AG10803 (cell line): ENCODE data around the gene NKRF.
"Not testable (repeated sequence)": the region's sequence is repeated elsewhere in the genome, so short reads cannot be mapped to it uniquely, and the experiment has no call there.

Source experiments
- DNase-seq: peaks from one replicate; pipeline ENCODE4 v3.0.0; 2010; ENCODE audit warnings: low read depth
- H3K4me3 ChIP-seq: 2 replicates; pipeline ENCODE4 v1.5.1; 2011; ENCODE audit warnings: mild to moderate bottlenecking, low read length, control low read depth
- TF ChIP-seq, protein P1 (sequence below): conservative IDR thresholded peaks from 2 replicates; pipeline ENCODE4 v1.5.1; 2011; ENCODE audit warnings: mild to moderate bottlenecking, low read length, control low read depth, inconsistent platforms

NKRF gene

DNA sequence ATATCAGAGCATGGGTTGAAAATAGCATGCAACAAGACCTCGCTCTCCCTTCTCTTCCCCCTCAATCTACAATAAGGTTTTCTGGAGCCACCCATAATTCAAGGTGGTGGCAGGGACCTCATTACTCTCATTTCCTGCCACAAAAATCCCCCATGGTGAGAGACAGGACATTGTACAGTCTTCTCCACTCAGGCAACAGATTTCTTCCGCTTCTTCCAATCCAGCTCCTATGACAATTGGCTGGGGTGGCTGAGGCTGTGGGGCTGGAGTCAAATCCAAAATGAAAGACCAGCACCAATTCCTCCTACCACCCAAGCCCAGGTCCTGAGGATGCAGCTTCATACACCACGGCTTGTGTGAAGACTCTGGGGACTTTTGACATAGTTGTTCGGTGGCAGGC, 40.3 kb upstream of the NKRF start:
- no peak for DNase-seq
- H3K4me3 ChIP-seq = no peak overlapping the region
- TF ChIP-seq, protein P1, sequence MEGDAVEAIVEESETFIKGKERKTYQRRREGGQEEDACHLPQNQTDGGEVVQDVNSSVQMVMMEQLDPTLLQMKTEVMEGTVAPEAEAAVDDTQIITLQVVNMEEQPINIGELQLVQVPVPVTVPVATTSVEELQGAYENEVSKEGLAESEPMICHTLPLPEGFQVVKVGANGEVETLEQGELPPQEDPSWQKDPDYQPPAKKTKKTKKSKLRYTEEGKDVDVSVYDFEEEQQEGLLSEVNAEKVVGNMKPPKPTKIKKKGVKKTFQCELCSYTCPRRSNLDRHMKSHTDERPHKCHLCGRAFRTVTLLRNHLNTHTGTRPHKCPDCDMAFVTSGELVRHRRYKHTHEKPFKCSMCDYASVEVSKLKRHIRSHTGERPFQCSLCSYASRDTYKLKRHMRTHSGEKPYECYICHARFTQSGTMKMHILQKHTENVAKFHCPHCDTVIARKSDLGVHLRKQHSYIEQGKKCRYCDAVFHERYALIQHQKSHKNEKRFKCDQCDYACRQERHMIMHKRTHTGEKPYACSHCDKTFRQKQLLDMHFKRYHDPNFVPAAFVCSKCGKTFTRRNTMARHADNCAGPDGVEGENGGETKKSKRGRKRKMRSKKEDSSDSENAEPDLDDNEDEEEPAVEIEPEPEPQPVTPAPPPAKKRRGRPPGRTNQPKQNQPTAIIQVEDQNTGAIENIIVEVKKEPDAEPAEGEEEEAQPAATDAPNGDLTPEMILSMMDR = no peak

- no peak for DNase-seq
- H3K4me3 ChIP-seq = no peak overlapping the region
- TF ChIP-seq, protein P1 = no peak
These were observed 37.5 kb upstream of the NKRF start for GRCh38 chrX:119643696-119644095.

- TF ChIP-seq, protein P1 = no peak
- DNase-seq = no peak
- no peak overlapping the region for H3K4me3 ChIP-seq
These were observed 34.5 kb upstream of the NKRF start for GRCh38 chrX:119640731-119641170.

- TF ChIP-seq, protein P1 = no peak
- H3K4me3 ChIP-seq = no peak overlapping the region
- no peak for DNase-seq
These were observed 32.7 kb upstream of the NKRF start for GRCh38 chrX:119638725-119639471.

DNA sequence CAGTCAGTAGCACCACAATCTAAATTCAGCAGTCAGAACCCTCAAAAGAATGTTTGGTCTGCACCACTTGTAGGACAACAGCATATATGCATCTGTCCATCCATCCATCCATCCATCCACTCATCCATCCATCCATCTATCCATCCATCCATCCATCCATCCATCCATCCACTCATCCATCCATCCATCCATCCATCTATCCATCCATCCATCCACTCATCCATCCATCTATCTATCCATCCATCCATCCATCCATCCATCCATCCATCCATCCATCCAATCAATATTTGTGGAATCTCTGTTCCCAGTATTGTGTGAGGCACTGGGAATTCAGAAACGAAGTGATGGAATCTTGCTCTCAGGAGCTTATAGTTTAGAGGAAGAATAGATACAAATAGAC, 31.2 kb upstream of the NKRF start:
- not testable (repeated sequence) for H3K4me3 ChIP-seq, DNase-seq

DNA sequence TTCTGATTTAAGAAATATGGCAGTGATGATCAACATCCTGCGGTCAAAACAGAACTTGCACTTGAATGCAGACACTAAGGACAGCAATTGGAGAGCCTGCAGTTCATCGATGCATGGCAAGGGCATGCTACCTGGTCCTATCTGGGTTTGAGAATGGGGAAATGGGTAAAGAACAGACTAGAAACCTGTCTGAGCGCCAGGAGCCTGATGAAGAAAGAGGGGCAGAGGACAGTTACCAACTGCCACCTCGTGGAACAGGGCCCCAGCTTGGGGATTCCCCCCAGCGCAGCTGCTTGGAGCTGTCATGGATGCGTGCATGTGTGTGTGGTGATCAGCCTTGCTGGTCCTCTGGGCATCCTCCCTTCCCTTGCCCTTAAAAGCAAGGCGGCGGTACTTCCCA, 30.2 kb upstream of the NKRF start:
- no peak overlapping the region for H3K4me3 ChIP-seq
- no peak for DNase-seq
- TF ChIP-seq, protein P1 = no peak

DNA sequence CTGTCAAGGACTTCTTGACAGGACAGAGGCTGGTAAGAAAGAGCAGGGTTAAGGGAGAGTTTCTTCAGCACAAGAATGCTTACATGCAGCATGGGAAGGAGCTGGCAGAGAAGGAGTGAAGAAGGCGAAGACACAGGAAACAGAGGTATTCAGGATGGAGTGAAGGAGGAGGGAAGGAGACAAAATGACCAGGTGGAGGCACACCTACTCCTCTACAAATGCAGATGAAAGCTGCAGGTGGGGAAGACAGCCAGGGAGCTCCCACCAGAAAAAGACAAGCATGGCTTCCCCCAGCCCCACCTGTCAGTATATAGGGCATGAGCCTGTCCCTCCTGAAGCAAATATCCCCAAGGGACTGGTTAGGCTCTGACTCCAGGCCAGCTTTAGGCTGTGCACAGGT, 29.6 kb upstream of the NKRF start:
- TF ChIP-seq, protein P1 = no peak
- DNase-seq = no peak
- H3K4me3 ChIP-seq = no peak overlapping the region
